ENCODE measurements around the gene USPL1.

USPL1 gene

DNA sequence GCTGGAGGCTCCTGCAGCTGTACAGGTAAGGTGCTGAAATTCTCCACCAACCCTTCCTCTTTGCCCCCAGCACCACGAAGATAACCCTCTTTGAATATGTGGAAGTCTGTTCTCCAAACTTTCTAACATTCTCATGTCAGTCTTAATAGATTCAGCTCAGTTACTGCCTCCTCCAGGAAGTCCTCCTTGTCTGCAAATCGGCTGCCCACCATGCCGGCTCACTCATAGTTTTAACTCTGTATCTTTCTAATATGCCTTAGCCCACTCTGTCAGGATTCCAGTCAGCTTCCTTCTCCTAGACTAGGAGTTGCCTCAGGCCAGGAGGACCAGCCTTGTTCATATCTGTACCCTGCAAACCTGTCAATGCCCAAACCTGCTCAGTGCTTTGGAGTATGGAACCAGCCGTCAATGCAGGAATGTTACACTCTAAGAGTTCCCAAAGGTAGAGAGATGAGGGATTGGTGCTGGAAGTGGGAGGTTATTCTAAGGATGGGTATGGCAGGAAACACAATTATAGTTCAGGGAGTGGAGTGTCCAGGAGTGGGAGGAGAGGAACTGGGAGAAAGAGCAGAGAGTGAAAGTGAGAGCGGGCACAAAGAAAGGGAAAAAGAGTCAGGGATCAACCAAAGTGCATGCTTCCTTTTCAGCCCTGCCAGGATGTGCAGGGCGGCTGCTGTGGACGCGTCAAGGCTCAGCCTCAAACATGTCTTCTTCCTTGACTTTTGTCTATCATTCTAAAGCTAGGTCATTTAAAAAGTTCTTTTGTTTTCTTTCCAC, 79.6 kb downstream of the USPL1 start:
- no peak for DNase-seq (ENCODE audit: low read depth in 2 of 2)

DNA sequence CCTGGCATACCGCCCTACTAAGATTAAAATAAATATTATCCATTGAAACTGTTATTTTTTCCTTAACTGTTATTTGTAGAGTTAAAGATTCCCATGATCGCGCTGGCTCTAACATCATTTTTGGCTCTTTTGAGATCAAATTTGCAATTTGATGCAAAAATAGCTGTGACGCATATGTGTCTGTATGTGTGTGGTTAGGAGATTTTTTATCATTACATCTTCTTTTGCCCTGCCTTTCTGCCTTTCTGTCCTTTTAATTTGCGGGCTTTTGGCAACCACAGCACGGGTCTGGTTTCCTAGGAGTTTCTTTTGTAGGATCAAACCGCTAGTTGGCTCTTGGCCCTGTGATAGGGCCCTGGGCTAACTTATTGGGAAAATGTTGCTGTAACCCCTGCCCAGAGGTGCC, 80.3 kb downstream of the USPL1 start:
- DNase-seq (ENCODE audit: low read depth in 2 of 2): no peak

GRCh38 chr13:30698488-30699005, 80.8 kb downstream of the USPL1 start:
- DNase-seq (ENCODE audit: low read depth in 2 of 2): no peak

GRCh38 chr13:30700364-30700763, 82.6 kb downstream of the USPL1 start:
- no peak for DNase-seq (ENCODE audit: low read depth in 2 of 2)

DNA sequence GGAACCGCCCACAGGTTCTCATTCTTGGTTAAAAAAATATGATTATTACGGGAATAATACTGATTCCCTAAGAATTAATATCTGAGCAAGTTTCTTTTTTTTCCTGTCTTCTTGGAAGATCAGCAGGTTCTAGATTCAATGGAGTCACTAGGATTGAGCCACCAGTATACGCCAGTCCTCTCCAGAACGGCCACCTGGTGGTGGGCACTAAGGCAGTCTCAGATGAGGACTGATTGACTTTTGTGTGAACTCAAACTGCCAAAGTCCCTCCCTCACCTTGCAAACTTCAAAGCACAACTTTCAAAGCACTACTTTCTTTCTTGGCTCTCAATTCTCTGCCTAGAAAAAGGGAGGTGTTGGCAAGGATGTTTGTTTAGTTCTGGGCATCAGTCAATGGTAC, 84.3 kb downstream of the USPL1 start:
- no peak for DNase-seq (ENCODE audit: low read depth in 2 of 2)

DNA sequence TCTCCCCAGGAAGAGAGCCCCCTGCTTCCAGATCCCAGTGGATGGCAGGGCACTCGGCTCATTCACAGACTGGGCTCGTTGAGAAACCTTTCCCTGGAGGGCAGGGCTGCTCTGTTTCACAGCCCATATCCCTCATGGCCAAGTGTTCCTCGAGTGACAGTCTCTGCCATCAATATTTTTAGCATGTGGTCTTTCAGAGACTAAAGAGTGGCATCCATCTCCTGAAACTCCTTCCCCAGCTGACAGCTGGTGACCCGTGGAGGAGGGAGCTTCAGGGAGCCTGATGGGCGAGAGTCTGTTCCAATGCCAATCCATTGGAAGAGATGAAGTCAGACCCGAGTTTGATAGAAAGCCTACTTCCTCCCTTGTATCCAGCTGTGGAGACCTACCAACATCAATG, 86.9 kb downstream of the USPL1 start:
- no peak for DNase-seq (ENCODE audit: low read depth in 2 of 2)

DNA sequence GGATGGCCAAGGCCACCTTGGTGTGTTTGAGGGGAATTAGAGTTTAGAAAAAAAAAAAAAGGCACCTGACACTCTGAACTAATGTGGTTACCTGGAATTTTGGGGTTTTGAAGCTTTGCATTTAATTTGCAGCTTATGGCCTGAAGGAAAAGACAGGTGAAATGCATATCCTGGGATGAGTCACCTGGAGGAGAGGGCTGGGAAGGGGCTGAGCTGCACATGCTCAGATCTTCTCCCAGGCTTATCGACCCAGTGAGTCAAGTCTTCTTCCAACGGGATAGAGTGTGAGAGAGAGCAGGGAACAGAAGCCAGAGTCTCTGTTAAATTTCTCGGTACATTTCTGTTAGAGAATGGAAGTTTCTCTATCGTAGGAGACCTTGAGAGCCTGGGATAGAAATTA, 88.0 kb downstream of the USPL1 start:
- no peak for DNase-seq (ENCODE audit: low read depth in 2 of 2)

- DNase-seq (ENCODE audit: low read depth in 2 of 2): no peak
Observed at GRCh38 chr13:30708541-30708940, 90.8 kb downstream of the USPL1 start.

All from stimulated activated CD4-positive, alpha-beta T cell treated with anti-CD3 and anti-CD28 coated beads, Interleukin-12 subunit alpha, Interleukin-12 subunit beta, amount 100 ng/mL, for 24 hours (primary cell).